HuH-7 (cell line): ENCODE results near the gene FAM53B.

Experiments
- DNase-seq: peaks from one replicate; pipeline ENCODE4 v3.0.0; 2011; ENCODE audit warnings: low spot score

Gene FAM53B

GRCh38 chr10:124645467-124646095 is 98.6 kb downstream of the FAM53B start:
- DNase-seq = no peak

- DNase-seq = no peak
Observed at GRCh38 chr10:124644771-124645415, 99.3 kb downstream of the FAM53B start.

- DNase-seq = no peak
Observed at GRCh38 chr10:124644236-124644635, 99.9 kb downstream of the FAM53B start.

GRCh38 chr10:124643330-124644009 is 100.7 kb downstream of the FAM53B start:
- no peak for DNase-seq

GRCh38 chr10:124642088-124642710 is 102.0 kb downstream of the FAM53B start:
- DNase-seq = no peak

- no peak for DNase-seq
Observed at GRCh38 chr10:124641282-124642087, 102.7 kb downstream of the FAM53B start.

- DNase-seq = peak; percentile 61
Observed at GRCh38 chr10:124640538-124641231, 103.5 kb downstream of the FAM53B start.

GRCh38 chr10:124640056-124640455 is 104.1 kb downstream of the FAM53B start:
- DNase-seq = no peak

GRCh38 chr10:124639646-124640045 is 104.5 kb downstream of the FAM53B start:
- DNase-seq = no peak

- DNase-seq = no peak
Observed at GRCh38 chr10:124639206-124639605, 105.0 kb downstream of the FAM53B start.

GRCh38 chr10:124637746-124638145 is 106.4 kb downstream of the FAM53B start:
- DNase-seq = no peak

GRCh38 chr10:124637091-124637700 is 107.0 kb downstream of the FAM53B start:
- no peak for DNase-seq

GRCh38 chr10:124636271-124636995 is 107.7 kb downstream of the FAM53B start:
- no peak for DNase-seq

- no peak for DNase-seq
Observed at GRCh38 chr10:124632566-124632965, 111.6 kb downstream of the FAM53B start.

- DNase-seq = peak; percentile 63
Observed at GRCh38 chr10:124632064-124632531, 112.1 kb downstream of the FAM53B start.

- DNase-seq = no peak
Observed at GRCh38 chr10:124630551-124630950, 113.6 kb downstream of the FAM53B start.

GRCh38 chr10:124629842-124630241 is 114.3 kb downstream of the FAM53B start:
- no peak for DNase-seq

- no peak for DNase-seq
Observed at GRCh38 chr10:124629415-124629814, 114.8 kb downstream of the FAM53B start.

GRCh38 chr10:124628676-124629021 is 115.5 kb downstream of the FAM53B start:
- DNase-seq = no peak
